ENCODE data around the gene NUDT3. TPM values are rescaled to one million over a fixed set of nuclear protein-coding genes. Genes with fewer than 3 reads are reported as not detected.

NUDT3 gene
- total RNA-seq, 4 donors from 2014 or later = 51.6 to 88.7 (median 57.3) TPM

DNA sequence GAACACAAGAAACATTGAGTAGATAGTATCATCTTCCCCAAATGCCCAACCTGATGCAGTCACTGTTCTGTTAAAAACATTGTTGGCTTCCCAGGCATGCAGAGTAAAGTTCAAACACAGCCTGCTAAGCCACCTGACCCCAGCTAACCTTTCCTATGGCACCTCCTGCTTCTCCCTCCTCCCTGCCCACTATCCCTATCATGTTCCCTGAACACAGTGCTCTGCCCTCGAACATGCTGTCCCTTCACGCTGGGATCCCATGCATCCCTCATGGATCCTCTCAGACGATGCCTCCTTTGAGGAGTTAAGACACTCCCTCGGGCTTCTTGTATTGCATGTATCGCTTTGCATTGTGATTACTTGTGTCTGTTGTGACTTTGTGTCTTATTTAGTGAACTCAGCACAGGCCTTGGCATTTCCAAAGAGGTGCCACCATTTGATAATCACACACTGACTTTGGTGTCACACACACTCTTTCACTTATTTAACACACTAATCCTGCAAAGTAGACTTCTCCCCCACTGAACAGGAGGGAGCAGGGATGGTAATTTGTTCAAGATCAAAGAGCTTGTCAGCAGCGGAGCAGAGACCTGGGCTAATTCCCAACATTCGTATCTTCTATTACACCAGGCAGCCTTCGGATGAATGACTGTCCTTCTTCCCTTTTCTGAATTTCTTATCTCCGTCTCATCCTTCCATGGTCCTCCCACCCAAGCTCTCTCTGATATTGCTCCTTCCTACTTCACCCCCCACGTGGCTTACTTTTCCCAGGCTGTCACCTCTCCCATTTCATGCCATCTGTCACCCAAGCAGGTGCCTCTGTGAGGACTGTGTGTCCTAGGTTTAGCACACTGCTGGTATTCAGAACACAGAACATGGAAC is 115.3 kb downstream of the NUDT3 start:
- H3K36me3 ChIP-seq = peaks cover 0 to 24% (median 0%) of the 10 kb centered on the region in 3 donors
- 72 to 76% methylated on average over 10 of the region's 10 CpGs for WGBS, 2 donors
- no peak for DNase-seq (ENCODE audit: low spot score in 2 of 2)
- peaks cover 0 to 11% (median 0%) of the 10 kb centered on the region in 4 donors for H3K4me1 ChIP-seq
- no peak overlapping the region for H3K4me3 ChIP-seq
- H3K27ac ChIP-seq = no peak overlapping the region
- TF ChIP-seq, protein P1, sequence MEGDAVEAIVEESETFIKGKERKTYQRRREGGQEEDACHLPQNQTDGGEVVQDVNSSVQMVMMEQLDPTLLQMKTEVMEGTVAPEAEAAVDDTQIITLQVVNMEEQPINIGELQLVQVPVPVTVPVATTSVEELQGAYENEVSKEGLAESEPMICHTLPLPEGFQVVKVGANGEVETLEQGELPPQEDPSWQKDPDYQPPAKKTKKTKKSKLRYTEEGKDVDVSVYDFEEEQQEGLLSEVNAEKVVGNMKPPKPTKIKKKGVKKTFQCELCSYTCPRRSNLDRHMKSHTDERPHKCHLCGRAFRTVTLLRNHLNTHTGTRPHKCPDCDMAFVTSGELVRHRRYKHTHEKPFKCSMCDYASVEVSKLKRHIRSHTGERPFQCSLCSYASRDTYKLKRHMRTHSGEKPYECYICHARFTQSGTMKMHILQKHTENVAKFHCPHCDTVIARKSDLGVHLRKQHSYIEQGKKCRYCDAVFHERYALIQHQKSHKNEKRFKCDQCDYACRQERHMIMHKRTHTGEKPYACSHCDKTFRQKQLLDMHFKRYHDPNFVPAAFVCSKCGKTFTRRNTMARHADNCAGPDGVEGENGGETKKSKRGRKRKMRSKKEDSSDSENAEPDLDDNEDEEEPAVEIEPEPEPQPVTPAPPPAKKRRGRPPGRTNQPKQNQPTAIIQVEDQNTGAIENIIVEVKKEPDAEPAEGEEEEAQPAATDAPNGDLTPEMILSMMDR (IDR thresholded peaks at IDR 0.05) = no peak
- TF ChIP-seq POLR2A (IDR thresholded peaks at IDR 0.05) (no peak), EP300 (IDR thresholded peaks at IDR 0.05) (no peak)
- no peaks in the 10 kb centered on the region for H3K27me3 ChIP-seq
- H3K9me3 ChIP-seq = no peaks in the 10 kb centered on the region

DNA sequence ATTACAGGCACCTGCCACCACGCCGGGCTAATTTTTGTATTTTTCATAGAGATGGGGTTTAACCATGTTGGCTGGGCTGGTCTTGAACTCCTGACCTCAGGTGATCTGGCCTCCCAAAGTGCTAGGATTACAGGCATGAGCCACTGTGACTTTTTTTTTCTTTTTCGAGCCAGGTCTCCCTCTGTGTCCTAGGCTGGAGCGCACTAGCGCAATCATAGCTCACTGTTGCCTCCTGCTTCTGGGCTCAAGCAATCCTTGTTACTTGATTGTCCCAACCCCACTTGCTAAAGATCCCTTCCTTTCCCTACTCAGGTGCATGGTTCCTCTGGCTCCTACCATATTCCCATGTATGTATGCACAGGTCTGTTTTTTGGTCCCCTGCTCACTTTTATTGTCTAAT is 116.3 kb downstream of the NUDT3 start:
- Histone ChIP-seq H3K4me3 (no peak overlapping the region), H3K36me3 (peaks cover 0 to 24% (median 0%) of the 10 kb centered on the region in 3 donors)
- 82 to 88% methylated on average over 5 of the region's 5 CpGs for WGBS, 2 donors

GRCh38 chr6:34275128-34275804 is 117.2 kb downstream of the NUDT3 start:
- no peak for TF ChIP-seq EP300 (IDR thresholded peaks at IDR 0.05)
- TF ChIP-seq POLR2A (IDR thresholded peaks at IDR 0.05) = no peak
- TF ChIP-seq, protein P1 (IDR thresholded peaks at IDR 0.05) = no peak

More for the DNA sequence above, 116.3 kb downstream of the NUDT3 start:
- H3K9me3 ChIP-seq = no peaks in the 10 kb centered on the region
- no peak overlapping the region for H3K27ac ChIP-seq
- TF ChIP-seq POLR2A (IDR thresholded peaks at IDR 0.05) (no peak), EP300 (IDR thresholded peaks at IDR 0.05) (no peak)
- TF ChIP-seq, protein P1 (IDR thresholded peaks at IDR 0.05) = no peak
- peaks cover 0 to 6% (median 0%) of the 10 kb centered on the region in 4 donors for H3K4me1 ChIP-seq
- no peak for DNase-seq (ENCODE audit: low spot score in 2 of 2)
- H3K27me3 ChIP-seq = no peaks in the 10 kb centered on the region

DNA sequence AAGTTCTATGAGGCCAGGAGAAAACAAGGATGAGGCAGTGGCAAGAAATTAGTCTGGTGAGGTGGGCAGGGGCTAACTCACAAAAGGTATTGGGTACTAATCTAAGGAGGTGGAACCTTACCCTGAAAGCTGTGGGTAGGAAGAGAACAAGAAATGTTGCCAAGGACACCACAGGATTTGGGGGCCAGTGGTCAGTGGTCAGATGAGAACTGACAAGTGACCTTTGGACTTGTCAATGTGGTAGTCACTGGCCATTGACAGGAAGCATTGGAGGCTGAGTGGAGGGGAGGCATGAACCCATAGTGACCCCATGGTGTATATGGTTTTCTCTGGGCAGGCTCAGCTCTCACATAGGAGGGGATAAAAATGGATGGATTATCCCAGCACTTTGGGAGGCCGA is 118.3 kb downstream of the NUDT3 start:
- no peaks in the 10 kb centered on the region for H3K9me3 ChIP-seq
- DNase-seq (ENCODE audit: low spot score in 2 of 2) = no peak
- H3K27ac ChIP-seq = no peak overlapping the region
- TF ChIP-seq POLR2A (IDR thresholded peaks at IDR 0.05) (no peak), EP300 (IDR thresholded peaks at IDR 0.05) (no peak)
- TF ChIP-seq, protein P1 (IDR thresholded peaks at IDR 0.05) = no peak
- H3K36me3 ChIP-seq = peaks cover 0 to 11% (median 0%) of the 10 kb centered on the region in 3 donors
- peaks cover 0 to under 1% (median 0%) of the 10 kb centered on the region in 4 donors for H3K4me1 ChIP-seq
- no peaks in the 10 kb centered on the region for H3K27me3 ChIP-seq
- H3K4me3 ChIP-seq = no peak overlapping the region
- WGBS, 2 donors = 88 to 96% methylated on average over 1 of the region's 1 CpG

More at GRCh38 chr6:34275128-34275804, 117.2 kb downstream of the NUDT3 start:
- no peaks in the 10 kb centered on the region for H3K27me3 ChIP-seq
- H3K9me3 ChIP-seq = no peaks in the 10 kb centered on the region
- H3K36me3 ChIP-seq = peaks cover 0 to 22% (median 0%) of the 10 kb centered on the region in 3 donors
- peaks cover 0 to 6% (median 0%) of the 10 kb centered on the region in 4 donors for H3K4me1 ChIP-seq
- no peak overlapping the region for H3K27ac ChIP-seq
- 95 to 98% methylated on average over 3 of the region's 3 CpGs for WGBS, 2 donors
- no peak overlapping the region for H3K4me3 ChIP-seq
- no peak for DNase-seq (ENCODE audit: low spot score in 2 of 2)
